HG02938 (cell line): Measurements from ENCODE around the gene OCEL1.

Experiments
- ATAC-seq: cut with Tn5 transposase; IDR thresholded peaks from one replicate; pipeline ENCODE4 v1.9.1; 2021; ENCODE audit warnings: mild to moderate bottlenecking, moderate library complexity; ENCODE audit not compliant: unreplicated experiment

Gene OCEL1

DNA sequence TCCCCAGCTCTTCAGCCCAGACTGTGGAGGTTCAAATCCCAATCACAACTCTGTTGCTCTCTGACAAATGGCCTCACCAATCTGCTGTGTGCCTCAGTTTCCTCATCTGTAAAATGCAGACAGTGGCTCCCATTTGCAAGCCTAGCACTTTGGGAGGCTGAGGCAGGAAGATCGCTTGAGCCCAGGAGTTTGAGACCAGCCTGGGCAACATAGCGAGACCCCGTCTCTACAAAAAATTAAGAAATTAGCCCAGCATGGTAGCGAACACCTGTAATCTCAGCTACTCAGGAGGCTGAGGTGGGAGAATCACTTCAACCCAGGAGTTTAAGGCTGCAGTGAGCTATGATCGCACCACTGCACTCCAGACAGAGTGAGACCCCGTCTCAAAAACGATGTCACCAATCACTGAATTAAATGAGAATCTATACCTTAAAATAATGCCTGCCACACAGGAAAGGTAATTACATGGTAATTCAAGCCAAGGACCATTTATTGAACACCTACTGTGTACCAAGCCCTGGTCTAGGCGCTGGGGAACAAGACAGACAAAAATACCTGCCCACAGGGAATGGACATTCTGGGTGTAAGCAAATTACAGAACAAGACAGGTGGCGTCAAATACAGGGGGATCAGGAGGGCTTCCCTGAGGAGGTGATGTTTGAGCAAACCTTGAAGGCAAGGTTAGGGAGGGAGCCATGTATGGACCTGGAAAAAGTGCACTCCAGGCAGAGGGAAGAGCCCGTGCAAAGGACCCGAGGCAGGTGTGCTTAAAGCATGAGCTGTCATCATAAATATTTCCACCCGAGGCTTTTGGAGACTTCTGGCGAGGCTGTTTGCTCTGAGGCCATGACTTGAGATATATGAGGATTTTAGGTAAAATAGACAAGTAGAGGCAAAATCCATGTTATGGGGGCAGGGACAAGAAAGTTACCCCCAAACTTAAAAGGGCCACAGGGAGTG is 12.0 kb downstream of the OCEL1 start:
- no peak for ATAC-seq

DNA sequence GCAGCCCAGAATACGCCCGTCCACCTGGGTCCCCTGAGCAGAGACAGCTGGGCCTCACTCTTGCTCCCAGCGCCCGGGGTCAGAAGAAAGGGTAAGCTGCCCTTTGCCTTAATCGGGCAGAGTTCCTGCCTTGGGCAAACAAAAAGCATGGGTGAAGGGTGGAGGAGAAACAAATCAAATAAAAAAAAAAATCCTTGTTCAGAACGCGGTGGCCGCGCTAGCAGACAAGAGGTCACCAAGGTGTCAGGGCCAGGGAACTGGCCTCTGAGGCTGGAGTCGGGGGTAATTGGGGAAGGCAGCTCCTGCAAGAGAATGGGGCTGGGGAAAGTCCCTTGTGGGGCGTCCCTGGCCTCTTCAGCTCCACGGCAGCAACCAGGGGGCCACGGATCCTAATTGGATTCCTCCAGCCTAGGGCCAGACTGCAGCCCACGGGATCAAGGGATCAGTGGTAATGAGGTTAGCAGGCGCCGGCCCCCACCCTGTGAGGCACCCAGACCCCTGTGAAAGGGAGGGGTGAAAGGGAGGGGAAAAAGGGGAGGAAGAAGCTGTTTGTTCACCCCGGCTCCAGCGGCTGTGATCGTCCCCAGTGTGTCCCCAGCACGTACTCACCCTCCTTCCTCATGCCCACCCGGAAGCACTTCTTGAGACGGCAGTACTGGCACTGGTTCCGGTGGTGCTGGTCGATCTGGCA is 14.2 kb downstream of the OCEL1 start:
- ATAC-seq = no peak

DNA sequence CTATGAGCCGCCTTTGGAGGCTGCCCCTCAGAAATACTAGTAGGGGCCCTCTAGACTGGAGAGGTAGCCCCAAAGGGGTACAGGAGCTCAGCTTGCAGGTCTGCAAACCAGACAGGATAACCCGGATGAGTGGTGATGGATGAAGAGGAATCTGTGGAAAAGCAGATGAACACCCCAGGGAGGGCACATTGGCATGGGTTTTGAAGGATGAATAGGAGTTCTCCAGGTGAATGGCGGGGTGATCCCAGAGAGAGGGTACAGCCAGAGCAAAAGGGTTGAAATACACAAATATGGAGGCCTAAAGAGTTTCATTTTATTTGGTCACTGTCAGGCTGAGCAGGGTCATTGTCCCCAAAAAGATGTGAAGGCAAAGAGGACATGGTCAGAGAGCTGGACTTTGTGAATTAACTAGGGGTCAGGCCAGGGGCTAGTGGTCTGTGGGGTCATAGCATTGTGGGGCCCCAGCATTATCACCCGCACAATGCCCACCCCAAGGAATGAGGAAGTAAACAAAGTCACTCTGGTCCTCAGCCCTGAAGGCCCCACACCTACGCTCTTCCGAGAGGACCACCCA is 14.9 kb downstream of the OCEL1 start:
- ATAC-seq = no peak

DNA sequence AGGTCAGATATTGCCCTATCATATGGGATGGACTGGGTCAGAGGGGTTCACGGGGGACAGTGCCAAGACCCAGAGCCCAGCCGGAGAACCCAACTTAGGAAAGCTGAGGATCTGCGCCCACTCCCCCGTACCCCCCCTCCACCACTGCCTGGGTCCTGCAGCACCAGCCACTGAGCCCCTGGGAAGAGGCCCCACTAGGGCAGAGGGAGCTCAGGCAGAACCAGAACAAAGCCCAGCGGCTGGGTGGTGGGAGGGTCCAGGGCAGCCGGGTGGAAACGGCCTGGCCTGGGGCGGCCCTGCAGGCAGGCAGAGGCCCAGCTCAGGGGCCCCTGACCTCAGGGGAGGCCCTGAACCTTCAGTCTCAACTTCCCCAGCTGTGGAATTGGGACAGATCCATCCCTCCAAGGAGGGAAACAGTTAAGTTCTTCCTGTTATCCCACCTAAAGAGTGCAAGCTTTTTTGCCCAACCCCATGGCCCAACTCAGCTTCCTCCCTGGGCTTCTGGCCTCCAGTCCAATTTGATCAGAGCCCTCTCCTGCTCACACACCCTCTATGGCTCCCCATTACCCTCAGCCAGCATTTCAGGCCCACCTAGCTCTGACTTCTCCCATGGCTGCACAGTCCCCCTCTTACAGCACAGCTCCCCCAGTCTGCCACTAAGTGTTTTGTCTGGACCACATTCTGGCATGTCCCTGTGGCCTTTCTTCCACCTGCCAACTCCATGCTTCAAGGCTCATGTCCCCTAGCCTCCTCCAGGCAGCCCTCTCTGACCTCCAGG is 16.6 kb downstream of the OCEL1 start:
- ATAC-seq = no peak

DNA sequence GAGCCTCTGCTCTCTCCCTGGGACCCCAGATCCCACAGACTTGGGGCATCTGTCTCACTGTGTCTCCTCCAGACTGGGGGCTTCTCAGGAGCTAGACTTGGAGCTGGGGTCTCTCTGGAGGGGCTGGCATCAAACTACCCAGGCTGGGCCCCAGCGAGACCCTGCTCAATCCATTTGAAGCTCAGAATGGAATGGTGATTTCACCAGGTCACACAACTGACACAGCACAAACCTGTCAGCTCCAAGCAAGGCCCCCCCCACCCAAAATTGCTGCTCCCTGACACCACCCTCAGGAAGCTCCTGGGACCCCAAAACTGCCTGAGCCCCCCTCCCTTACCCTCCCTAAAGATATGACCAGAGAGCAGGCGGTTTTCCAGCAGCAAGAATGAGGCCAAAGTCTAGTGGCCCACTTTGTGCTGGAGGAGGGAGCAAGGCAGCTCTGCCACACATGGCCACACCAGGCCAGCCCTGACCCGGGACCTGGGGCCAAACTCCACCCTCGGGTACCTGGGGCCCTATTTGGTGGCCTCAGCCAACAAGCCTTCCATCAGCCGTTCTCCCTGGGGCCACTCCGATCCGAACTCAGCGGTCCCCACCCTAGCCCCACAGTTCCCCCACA is 17.3 kb downstream of the OCEL1 start:
- no peak for ATAC-seq

DNA sequence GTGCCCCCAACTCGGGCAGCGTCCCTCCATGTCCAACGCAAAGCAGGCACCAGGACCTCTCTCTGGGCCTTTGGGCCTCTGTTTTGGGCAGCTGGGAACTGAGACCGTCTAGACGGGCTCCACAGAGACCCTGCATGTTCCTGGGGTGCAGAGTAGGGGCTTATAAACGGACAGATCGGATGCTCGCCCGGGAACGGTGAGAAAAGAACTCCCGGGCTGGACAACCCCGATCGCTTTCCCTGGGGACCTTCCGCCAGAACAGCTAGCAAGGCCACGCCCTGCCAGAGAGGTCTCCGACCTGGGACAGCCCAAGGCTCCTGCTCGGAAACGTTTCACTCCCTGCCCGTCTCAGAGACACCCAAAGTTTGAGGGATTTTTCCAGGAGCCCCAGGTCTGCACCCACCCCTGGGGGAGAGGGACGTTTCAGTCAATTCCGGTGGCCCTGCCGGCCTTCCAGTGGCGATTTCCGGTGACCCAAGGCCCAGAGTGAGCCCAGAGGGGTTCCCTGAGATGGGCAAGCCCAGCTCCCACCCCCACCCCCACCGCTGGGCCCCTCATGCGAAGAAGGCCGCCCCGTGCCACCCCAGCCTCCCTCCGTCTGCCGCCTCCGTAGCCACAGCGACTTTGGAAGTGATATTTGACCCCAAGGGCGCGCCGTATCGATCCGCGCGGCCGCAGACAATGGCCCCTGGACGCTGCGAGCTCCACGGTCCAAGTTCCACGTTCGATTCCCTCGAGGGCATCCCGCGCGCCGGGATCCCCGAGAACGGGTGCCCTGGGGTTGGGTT is 18.0 kb downstream of the OCEL1 start:
- no peak for ATAC-seq

DNA sequence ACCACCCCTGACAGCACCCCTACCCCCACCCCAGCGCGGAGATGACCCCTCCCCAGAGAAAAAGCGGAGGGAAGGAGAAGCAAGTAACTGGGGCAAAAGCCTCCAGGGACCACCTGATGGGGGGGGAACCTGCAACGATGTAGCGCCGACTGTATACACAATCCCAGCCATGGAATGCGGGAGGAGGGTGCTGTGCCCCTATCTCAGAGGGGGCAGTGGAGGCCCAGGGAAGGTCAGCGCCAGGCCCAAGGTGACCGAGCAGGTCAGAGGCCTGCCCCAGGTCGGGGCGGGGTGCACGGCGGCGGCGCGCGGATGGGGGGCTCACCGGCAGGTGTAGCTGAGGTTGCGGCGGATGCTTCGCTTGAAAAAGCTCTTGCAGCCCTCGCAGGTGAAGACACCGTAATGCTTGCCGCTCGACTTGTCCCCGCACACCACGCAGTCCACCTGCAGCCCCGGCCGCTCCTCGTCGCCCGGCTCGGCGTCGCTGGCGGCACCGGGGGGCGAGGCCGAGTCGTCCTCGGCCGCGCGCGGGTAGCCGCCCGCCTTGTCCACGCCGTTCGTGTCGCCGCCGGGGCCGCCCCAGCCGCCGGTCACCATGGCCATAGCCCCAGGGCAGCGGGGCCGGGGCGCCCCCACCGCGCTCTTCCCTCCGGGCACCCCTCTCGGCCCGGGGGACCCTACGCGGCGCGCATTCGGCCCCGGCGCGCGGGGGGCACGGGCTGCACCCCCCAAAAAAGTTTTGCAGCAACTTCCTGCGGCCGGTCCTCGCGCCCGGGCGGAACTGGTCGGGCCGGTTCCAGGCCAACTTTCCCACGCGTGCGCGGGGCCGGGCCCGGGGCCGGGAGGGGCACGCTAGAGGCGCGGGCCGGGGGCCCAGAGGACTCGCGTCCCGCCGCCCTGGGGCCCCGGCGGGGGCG is 18.9 kb downstream of the OCEL1 start:
- no peak for ATAC-seq

DNA sequence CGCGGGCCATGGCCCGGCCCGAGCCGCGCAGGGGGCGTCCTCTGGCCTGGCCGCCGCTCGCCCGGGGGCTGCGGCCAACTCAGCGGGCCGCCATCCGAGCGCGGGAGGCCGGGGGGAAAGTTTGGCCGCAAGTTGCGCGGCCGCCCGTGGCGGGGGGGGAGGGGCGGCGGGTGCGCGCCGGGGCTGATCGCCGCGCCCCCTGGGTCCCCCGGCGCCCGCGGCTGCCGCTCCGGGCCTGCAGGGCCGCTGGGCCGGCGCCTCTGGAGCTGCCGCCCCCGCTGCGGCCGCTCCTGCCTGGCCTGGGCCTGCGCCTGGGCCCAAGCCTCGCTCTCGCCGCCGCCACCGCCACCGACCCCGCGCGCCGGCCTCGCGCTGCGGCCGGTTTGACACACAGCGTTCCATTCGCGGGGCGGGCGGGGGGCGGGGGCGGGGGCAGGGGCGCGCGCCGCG is 19.5 kb downstream of the OCEL1 start, which contains the start of gene NR2F6:
Gene NR2F6 (minus strand): TSS at position 385 of the 450 bp plus-strand sequence. CDS start 699 bp downstream, outside the sequence.
- ATAC-seq = no peak

DNA sequence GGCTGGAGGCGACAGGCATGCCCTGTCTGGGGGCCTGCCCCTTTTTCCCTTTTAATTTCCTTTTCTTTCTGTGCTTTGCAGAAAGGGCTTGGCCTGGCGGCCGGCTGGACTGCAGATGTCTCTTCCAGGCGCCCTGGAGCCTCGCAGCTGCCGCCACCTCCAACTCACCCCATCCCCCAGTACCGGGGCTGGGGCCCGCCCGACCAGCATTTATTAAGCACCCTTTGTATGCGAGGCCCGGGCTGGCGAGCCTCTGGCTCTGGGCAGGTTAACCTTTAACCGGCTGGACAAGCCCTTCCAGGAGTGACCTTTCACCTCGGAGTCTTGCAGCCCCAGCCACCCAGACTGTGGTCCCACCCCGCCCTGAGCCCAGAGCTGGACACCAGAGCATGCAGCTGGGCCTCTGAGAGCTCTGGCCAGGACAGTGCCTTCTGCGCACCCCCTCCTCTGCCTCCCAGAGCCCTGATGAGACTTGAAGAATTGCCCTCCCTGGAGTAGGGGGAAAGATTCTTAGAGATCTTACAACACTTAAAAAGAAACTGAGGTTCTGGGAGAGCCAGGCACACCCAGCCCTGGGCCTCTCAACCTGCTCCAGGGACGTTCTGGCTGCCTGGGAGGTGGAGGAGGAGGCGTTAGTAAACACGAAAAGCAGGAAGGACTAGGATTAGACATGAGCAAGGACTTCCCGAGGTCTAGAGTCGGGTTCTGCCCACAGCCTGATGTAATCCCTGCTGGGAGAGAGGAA is 20.8 kb downstream of the OCEL1 start:
- no peak for ATAC-seq

DNA sequence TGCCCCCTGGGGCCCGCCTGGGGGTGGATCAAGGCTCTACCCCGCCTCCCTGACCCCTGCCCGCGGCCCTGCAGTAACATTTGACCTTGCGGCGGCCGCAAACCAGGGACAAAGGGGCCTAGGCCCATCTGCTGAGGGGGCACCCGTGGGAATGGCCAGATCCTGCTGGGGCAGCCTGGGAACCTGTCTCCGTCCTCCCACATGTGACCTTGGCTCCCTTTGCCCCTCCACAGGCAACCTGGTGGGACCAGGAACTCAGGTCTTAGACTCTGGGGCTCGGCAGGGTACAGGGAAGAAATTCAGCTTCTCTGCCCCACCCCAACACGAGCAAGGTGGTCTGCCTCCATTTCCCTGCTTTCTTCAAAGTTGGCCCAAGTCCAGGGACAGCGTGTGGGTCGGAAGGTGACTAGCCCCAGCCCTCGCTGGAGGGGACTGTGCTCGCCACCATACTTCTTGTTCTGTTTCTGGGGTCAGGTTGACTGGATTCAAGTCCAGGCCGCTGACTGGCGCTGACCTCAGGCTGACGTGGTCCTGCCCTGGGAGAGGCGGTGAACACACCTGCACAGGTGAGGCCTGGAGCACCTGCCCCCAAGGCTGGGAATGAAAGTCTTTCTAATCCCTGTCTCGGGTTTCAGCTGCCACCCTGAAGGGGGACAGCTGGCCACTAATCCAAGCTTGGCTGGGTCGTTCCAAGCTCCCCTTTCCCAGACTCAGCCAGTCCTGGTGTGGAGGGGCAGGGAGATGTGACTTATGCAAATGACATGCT is 22.2 kb downstream of the OCEL1 start:
- ATAC-seq = no peak

DNA sequence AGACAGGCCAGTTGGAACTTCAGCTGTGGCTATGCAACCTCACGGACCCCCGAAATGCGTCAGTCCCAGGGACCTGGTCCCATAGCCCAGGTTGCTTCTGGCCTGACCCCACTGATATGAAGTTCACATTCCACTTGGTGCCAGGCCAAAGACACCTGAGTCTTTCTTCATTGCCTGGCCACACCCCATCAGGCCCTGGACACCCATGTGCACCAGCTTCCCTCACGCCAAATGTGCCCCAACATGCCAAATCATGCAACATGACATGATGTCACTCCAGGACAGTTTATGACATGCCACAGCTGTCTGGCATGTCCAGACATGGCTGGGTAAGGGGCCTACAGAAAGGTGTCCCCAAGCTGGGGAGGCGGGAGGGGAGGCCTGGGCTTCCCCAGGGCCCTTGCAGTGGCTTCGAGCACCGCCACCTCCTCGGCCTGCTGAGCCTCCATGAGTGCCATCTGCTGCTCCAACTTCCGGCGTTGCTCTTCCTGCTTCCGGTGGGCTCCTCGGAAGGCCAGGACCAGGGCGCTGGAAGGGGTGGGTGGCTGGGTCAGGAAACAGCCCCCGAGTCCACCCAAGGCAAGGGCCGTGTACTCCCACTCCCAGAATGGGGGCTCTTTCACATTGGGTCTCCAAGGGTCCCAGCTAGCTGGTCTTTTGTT is 24.0 kb downstream of the OCEL1 start:
- no peak for ATAC-seq

DNA sequence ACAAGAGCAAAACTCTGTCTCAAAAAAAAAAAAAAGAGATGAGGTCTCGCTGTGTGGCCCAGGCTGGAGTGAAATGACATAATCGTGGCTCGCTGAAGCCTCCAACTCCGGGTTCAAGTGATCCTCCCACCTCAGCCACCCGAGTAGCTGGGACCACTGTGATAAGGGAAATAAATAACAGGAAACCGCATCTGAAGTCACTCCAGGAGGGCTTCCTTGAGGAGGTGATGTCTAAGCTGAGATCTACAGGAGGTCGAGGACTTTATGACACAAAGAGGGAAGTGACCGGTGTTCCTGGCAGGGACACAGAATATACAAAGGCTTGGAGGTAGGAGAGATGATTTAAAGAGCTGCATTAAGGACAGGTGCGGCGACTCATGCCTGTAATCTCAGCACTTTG is 28.6 kb downstream of the OCEL1 start:
- ATAC-seq = no peak

DNA sequence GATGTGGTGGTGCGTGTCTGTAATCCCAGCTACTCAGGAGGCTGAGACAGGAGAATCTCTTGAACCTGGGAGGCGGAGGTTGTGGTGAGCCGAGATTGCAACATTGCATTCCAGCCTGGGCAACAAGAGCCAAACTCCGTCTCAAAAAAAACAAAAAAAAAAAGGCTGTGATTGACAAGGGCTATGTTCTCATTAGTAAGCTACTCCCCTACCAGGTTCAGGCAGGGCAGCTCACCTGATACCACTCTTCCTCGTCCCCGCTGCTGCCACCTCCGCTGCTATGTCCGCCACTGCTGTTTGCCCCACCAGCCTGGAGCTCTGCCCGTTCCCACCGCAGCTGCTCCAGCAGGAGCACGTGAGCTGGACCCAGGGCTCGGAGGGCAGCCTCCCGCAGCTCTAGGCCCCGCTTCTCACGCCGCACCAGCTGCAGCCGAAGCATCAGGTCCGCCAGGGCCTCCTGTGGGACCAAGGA is 29.2 kb downstream of the OCEL1 start:
- no peak for ATAC-seq

DNA sequence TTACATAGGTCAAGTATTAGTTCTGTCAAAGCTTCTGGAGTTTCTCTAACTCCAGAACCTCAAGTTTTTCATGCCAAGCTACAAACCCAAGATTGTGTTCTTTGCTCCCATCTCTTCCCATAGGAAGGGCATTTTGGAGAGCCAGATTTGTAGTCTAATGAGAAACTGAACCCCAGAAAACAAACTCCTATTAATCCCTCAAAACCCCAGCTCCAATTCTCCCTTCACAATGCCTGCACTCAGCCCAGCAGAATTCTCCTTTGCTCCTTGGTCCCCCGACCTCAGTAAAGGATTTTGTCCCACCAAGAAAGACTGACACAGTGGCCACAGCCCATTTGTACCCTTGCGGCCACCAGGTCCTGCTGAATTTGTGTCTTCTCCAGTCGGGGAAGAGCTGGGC is 30.1 kb downstream of the OCEL1 start:
- ATAC-seq = no peak

DNA sequence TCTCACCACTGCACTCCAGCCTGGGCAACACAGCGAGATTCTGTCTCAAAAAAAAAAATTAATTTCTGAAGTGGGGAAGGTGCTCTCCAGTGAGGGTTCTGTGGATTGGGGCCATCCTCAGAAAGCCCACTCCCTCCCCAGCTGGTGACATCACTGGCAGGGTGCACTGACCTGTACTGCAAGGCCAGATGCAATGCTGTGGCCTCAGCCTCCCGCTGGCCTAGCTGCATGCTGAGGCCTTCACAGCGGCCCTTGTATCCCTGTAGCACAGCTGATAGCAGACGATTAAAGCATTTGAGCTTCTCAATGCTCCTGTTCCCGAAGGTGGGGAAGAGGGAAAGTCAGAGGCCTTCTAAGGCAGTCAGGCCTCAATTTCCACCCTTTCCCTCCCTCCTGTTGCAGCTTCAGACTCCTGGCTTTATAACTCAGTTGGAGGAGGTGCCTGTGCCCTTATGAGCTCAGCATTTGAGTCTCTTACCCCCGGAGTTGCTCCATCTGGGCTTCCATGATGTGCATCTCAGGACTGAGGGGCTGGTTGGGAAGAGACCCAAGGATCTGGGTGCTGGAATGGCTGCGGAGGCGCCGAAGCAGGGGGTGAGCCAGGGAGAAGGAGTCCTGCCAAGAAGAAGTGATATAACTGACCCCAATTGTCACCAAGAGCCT is 33.2 kb downstream of the OCEL1 start:
- no peak for ATAC-seq

DNA sequence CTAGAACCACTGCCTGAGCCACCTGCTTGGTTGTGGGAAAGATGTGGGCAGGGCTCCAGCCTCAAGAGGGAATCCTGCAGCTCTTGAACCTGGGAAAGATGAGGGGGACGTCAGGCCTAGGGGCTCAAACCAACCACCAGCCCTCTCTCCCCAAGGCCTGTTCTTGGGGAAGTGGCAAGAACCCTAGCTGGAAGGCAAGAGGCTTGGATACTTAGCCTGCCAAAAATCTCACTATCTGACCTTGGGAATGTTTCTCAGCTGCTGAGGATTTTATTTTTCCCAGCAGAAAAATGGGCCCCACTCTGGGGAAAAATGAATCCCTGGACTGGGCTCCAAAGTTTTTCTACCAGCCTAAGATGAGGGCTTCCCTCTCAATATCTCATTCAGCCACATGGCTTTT is 33.9 kb downstream of the OCEL1 start:
- no peak for ATAC-seq
